T1000 (cell line): Measurements from ENCODE around the gene CYLD.

Experiments
- DNase-seq: peaks from one replicate; lab custom pipeline; 2025; ENCODE audit warnings: mixed read lengths; lab: John Stamatoyannopoulos, UW

Gene CYLD

DNA sequence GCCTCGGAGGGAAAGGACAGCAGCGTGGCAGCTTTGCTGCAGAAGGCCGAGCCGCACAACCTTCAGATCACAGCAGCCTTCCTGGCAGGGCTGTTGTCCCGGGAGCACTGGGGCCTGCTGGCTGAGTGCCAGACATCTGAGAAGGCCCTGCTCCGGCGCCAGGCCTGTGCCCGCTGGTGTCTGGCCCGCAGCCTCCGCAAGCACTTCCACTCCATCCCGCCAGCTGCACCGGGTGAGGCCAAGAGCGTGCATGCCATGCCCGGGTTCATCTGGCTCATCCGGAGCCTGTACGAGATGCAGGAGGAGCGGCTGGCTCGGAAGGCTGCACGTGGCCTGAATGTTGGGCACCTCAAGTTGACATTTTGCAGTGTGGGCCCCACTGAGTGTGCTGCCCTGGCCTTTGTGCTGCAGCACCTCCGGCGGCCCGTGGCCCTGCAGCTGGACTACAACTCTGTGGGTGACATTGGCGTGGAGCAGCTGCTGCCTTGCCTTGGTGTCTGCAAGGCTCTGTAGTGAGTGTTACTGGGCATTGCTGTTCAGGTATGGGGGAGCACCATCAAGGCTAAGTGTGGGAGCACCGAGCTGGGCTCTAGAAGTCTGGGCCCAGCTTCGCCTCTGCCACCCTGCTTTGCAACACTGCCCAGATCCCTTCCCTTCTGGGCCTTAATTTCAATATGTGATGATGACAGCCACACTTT, 29.9 kb upstream of the CYLD start:
- no peak for DNase-seq

DNA sequence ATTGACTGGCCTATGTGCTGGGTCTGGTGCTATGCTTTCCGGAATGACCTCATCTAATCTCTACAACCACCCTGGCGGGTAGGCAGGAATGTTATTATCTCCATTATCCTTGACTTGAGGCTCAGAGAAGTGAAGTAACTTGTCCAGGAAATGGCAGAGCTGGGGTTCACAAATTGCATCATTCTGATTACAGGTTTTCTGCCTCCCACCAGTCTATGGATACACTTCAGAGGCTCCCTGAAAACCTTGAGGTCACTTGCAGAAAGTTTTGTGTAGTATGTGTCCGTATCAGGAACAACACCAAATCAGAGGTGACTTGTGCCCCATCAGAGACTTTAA, 29.4 kb upstream of the CYLD start:
- DNase-seq = no peak

DNA sequence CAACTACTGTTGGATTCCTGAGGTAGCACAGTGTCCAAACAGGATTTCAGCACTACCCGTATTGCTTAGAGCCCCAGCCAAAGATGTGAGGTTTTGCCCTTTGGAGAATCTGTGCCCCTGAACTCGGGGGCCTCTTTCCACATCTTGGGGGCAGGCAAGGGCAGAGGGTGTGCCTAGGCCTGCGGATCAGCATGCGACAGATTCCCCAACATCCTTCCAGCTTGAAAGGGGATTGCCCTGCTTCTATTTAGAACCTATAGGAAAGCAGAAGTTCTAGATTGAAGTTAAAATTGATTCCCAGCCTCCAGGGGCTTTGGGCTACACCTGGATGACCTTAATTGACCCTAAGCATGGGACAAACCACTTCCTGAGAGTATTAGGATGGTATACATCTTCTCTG, 28.9 kb upstream of the CYLD start:
- no peak for DNase-seq

DNA sequence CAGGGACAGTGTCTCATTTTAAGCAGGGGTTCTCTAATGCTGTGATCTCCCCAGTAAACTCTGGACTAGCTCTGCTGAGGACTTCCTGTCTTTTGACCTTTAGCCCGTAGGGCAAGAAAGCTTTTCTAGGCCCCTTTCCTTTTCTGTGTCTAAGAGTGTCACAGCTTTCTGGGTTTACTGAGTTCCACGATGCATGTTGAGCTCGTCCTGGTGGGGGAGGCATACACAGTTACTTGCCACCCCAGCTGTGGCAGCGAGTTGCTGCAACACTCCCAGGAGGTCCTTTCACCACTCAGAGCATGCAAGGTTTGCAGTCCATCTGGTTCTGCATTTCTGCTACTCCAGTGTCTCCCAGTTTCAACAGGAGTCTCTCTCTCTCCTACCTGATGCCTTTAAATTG, 24.8 kb upstream of the CYLD start:
- no peak for DNase-seq

DNA sequence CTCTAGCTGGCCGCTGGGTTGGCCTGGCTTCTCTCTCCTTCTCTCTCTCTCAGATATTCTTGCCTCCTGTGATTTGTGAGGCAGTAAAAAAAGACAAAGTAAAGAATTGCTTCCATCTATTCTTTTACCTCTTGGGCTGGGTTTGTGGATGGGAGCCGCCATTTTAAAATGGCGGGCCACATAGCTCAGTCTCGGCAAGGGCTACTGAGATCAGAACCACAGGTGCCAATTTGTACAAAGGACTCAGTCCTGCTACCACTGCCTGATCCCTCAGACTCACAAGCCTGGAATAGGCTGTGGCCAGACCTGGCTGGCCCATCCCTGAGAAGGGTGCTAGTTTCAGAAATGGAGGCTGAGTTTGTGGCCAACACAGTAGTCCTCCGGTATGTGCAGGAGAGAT, 24.4 kb upstream of the CYLD start:
- no peak for DNase-seq

DNA sequence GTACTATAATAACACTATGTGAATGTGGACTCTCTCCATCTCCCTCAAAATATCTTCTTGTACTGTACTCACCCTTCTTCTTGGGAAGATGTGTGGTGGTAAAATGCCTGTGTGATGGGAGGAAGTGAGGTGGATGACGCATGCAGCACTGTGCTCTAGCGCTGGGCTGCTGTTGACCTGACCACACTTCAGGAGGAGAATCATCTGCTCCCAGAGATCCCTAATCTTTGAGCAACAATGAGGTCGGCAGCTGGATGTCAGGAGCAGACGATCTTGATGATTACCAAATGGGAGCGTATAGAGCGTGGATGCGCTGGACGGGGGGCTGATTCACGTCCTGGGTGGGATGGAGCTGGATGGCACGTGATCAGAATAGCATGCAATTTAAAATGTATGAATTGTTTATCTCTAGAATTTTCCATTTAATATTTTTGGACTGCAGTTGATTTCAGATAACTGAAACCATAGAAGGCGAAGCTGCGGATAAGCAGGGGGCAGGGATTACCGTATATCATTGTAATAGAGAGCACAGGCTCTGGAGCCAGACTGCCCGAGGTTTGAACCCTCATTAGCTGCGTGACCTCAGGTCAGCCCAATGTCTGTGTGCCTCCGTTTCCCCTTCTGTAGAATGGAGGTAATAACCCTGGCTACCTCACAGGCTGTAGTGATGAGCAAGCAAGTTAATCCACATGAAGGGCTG, 23.7 kb upstream of the CYLD start:
- DNase-seq = no peak

DNA sequence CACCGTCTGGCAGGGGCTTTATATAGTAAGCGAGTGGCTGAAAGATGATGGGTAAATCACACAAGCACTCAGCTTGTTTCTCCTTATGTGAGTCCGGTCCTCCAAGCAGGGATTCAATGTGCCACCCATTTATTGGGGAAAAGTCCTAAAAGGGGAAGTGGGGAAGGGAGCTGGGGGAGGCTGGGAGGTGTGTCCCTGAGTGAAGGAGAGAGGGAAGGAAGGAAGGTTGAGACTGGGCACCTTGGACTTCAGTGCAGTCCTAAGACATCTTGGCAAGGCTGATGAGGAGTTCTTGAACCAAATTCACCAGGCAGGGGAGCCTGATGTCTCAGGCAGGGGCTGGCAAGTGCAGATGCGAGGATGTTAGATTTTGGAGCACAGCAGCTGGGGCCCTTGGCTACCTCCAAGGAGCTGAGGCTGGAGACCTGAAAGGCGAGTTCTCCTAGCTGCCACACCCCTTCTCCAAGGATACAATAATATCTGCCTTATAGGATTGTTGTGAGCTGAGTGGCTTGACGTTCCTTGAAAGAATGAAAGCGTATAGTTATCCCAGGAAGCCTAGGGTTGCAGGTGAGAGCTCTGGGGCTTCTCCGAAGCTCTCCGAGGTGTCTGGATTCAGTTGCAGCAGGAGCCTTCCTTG, 23.0 kb upstream of the CYLD start:
- no peak for DNase-seq

DNA sequence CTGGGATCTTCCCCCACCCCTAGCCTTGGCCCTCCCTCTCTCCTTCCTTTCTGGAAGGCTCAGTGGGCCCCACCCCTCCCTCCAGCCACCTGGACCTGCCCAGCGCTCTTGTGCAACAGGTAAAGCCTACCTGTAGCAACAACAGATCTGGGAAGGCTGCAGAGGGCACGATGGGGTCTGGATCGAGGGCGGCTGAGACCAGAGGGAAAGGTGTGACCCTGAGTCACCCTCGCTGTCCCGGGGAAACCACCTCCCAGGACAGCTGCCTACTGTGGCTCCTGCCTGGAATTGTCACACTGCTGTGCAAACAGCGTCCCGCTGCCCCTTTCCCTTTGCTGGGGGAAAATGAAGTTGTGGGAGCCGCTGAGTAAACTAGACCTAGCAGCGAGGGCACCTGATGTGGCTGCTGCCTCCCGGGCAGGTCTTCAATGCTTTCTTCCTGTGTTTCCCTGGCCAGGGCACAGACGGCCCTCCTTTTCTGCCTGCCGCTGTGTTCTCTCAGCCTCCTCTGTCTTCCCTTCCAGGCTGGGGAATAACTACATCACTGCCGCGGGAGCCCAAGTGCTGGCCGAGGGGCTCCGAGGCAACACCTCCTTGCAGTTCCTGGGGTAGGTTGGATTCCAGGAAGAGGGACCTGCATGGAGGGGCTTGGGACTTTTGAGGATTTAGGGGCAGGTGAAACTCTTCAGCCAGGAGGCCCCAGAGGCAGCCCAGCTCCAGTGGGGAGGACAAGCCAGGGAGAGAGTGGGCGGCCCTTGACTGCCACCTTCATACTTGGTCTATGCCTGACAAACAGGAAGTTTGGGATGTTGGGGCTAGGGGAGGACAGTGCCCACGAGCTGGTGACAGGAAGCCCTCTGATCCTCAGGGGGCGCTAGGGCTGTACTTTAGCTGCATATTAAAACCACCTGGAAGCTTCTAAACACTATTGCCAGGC, 22.2 kb upstream of the CYLD start:
- DNase-seq = no peak

DNA sequence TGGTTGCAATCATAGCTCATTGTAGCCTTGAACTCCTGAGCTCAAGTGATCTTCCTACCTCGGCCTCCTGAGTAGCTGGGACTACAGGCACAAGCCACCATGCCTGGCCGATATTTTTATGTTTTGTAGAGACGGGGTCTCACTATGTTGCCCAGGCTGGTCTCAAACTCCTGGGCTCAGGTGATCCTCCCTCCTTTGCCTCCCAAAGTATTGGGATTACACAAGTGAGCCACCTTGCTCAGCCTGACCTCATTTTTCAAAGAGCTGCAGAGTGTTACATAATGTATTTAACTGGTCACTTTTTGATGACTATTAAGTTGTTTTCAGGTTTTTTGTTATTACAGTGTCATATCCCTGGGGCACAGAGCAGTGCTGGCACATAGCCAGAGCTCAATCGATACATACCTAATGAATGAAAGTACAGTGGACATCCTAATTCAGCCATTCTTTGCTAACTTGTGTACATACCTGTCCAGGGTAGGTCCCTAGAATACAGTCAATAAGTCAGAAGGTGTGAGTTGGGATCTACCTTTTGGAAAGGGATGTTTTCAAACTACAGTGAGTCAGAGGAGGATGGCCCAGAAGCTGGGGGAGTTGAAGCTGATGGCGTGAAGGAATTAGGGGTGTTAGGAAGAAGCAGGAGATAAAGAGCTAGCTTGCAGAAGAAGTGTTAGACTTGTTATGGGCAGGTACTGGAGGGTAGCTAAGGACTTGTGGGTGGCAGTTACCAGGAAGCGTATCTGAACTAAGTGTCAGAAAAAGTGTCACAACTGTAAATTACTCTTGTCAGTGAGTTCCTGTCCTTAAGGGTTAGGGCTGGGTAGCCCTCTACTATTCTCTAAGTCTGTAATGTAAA, 20.1 kb upstream of the CYLD start:
- no peak for DNase-seq

DNA sequence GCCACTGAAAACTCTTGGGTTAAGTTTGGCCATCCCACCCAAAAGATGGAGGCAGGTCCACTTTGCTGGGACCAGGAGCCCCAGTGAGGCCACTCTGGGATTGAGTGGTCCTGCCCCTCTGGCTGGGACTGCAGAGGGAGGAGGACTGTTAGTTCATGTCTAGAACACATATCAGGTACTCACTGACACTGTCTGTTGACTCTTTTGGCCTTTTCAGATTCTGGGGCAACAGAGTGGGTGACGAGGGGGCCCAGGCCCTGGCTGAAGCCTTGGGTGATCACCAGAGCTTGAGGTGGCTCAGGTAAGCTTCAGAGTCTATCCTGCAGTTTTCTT, 19.5 kb upstream of the CYLD start:
- DNase-seq = no peak

DNA sequence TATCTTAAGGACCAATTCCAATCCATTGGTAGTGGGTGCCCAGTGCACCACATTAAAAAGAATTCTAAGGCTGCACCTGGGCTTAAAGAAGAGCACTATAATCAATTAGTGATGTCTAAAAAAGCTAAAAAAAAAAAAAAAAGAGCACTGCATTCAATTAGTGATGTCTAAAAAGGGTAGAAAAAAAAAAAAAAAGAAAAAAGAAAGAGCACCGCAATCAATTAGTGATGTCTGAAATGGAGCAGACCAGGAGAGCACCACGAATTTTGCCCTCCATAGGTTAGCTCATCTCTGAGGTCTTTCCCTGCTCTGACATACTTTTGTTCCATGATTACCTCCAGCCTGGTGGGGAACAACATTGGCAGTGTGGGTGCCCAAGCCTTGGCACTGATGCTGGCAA, 18.9 kb upstream of the CYLD start:
- DNase-seq = no peak

DNA sequence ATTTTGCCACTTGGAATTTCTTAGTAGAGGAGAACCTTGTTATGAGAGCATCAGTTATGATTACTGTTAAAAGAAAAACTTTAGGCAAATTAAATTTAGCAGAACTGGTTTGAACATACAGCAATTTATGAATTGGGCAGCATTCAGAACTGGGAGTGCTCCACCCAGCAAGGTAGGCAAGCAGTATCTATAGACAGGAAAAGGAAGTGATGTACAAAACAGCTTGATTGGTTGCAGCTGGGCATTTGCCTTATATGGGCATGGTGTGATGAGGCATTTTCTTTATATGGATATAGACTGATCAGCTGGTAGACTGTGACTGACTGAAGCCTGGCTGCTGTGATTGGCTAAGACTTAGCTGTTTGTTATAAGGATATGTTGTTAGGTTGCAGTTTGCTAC, 17.6 kb upstream of the CYLD start:
- no peak for DNase-seq

DNA sequence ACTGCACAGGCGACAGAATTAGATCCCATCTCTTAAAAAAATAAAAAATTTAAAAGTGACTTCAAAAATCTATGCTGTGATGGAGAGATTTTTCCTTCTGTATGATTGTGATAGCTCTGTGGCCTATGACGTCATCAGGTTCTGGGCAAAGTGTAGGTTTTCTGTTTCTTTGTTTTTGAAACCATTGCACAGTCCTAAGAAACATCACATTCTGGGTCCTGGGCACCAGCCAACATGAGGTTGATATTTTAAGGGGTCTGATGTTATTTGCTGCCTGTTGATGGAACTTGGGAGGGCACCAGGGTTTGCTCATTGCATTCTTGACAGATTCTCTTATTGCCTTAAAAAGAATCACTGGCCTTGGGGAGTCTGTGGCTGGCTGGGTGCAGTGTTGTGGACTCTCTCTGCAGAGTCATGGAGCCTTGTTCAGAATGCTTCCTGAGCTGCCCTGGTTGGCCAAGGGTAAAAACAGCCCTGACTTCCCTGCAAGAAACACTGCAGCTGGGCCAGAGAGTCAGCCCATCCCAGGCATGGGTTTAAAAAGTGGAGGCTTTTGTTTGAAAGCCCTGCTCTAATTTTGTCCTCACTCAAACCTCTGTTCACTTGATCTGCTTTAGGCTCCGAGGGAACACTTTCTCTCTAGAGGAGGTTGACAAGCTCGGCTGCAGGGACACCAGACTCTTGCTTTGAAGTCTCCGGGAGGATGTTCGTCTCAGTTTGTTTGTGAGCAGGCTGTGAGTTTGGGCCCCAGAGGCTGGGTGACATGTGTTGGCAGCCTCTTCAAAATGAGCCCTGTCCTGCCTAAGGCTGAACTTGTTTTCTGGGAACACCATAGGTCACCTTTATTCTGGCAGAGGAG, 10.5 kb upstream of the CYLD start:
- no peak for DNase-seq

DNA sequence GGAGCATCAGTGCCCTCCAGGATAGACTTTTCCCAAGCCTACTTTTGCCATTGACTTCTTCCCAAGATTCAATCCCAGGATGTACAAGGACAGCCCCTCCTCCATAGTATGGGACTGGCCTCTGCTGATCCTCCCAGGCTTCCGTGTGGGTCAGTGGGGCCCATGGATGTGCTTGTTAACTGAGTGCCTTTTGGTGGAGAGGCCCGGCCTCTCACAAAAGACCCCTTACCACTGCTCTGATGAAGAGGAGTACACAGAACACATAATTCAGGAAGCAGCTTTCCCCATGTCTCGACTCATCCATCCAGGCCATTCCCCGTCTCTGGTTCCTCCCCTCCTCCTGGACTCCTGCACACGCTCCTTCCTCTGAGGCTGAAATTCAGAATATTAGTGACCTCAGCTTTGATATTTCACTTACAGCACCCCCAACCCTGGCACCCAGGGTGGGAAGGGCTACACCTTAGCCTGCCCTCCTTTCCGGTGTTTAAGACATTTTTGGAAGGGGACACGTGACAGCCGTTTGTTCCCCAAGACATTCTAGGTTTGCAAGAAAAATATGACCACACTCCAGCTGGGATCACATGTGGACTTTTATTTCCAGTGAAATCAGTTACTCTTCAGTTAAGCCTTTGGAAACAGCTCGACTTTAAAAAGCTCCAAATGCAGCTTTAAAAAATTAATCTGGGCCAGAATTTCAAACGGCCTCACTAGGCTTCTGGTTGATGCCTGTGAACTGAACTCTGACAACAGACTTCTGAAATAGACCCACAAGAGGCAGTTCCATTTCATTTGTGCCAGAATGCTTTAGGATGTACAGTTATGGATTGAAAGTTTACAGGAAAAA, 9.7 kb upstream of the CYLD start:
- no peak for DNase-seq

DNA sequence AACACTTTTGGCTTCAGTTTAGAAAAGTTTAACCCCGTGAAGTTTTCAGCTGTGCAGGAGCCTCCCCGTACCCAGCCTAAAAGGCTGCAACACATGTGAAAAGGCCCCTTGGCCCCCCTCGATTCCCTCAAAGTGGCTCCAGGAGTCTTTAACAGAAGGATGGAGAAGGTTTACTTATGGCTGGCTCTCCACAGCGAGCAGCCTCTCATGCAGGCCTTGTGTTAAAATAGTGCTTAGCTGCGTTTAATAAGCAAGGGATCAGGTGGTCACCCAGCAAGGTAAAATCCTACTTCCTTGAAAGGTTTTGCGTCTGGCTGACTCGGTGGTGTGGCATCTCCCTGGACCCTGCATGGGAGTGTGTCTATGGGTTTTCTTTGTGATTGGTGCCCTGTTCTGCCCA, 8.4 kb upstream of the CYLD start:
- no peak for DNase-seq

DNA sequence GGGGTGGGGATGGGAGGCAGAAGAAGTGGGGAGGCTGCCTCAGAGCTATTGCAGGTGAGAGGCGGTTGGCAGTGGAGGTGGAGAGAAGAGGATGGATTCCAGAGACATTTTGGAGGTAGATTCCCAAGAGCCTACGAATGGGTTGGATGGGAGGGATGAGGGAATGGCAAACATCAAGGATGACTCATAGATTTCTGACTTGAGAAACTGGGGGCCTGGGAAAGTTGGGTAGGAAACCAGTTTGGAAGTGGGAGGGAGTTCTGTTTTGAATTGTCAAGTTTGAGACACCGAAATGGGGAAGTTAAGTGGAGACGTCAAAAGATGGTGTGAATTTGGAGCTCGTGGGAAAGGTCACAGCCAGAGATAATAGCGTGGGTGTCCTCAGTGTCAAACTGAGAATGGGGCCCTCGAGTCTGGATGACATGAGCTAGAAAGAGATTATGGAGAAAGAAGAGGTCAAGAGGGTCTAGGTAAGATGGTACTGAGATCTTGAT, 6.2 kb upstream of the CYLD start:
- DNase-seq = no peak

DNA sequence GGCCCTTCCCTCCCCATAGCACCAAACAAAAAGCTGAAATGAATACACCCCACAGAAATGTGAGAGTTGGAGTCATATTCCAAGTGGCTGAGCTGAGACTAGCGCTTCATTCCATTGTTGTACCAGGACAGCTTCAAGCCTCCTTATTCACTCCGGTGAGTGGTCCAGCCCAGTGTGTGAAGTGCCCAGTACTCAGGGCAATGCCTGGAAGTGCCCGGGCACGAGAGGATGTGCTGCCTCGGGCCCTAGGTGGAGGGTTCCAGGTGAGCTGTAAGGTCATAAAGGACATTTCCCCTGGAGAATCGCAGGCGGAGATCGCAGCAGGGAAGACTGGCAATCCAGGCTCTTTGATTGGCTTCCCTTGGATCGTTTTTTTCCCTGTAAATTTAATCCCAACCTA, 5.4 kb upstream of the CYLD start:
- no peak for DNase-seq

DNA sequence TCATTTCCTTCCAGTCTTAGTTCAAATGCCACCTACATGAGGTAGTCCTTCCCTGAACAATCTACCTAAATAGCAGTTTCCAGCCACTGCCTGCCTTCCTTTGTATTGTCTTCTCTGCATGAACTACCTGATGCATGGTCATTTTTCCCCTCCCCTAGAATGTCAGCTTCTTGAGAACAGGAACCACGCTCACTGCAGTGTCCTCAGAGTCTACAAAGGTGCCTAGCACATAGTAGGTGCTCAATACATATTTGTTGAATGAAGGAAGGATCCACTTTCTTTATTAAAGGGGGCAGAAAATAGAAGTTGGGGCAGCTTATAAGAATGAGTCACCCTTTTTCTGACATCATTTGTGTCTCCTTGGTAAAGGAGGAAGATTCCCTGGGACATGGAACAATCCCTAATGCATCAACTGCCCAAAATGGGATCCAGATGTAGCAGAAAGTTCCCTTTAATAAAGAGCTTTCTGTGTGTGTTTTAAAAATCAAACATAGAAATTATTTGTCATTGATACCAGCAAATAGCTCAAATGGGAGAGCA, 4.4 kb upstream of the CYLD start:
- no peak for DNase-seq

DNA sequence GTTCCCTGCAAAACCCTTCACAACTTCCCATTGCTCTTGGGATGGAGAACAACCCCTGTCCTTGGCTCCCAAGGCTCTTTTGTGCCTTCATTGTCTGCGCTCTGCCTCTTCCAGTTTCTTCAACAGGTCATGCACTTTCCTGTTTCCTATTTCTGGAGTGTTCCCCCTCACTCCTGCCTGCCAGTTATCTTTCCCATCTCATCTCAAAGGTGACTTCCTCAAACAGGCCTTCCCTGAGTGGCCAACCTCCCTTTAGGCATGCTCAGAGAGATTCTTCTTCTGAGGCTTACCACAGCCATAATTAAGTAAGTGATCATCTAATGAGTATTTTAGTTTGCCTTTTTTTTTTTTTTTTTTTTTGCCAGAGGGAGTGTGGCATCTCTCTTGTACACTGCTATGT, 2.9 kb upstream of the CYLD start:
- no peak for DNase-seq
